ENCODE data around the gene ANO2.

ANO2 gene

DNA sequence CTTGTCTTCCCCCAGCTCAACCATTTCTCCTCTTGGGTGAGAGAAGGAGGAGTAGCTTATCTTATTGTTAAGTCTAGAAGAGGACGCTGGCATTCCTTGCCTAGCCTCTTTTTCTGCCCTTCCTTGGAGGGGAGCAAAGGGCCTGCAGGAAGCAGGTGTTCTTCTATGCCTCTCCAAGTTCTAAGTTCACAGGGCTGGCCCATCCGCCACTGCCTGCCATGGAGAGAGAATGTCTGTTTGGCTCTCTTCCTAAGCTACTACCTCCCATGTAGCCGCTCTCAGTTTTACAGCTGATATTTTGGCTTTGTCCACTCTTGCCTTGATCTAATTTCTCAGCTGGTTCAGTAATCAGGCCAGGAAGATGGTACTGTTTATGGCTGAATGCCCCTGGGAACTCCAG lies 312.0 kb downstream of the ANO2 start:
- no peak for DNase-seq (ENCODE audit: low read depth)
- H3K4me3 ChIP-seq (ENCODE audit: low read depth, low read length) = no peak overlapping the region
- no peak for TF ChIP-seq CTCF (IDR thresholded peaks at IDR 0.05; ENCODE audit: low read depth, low read length, missing control alignments)

DNA sequence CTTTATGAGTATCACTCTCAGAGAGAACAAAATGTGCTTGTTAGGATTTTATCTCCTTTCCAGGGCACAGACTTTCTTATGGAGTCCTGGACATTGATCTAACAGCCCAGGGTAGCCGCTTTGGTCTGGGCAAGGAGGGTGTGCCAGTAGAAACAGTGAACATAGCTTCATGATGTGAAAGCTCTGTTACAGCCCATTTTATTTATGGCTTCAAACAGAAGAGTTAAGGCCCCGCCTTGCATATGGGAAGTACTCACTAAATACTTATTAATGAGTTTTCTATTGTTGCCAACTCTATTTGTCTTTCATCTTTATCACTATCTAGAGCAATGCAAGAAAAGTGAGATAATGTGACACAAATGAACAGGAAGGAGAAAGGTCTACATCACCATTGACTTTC lies 312.6 kb downstream of the ANO2 start:
- no peak for DNase-seq (ENCODE audit: low read depth)
- no peak overlapping the region for H3K4me3 ChIP-seq (ENCODE audit: low read depth, low read length)
- no peak for TF ChIP-seq CTCF (IDR thresholded peaks at IDR 0.05; ENCODE audit: low read depth, low read length, missing control alignments)

- no peak for DNase-seq (ENCODE audit: low read depth)
- H3K4me3 ChIP-seq (ENCODE audit: low read depth, low read length) = no peak overlapping the region
- no peak for TF ChIP-seq CTCF (IDR thresholded peaks at IDR 0.05; ENCODE audit: low read depth, low read length, missing control alignments)
Measured at GRCh38 chr12:5631497-5631896, 313.6 kb downstream of the ANO2 start.

GRCh38 chr12:5630726-5631125 lies 314.3 kb downstream of the ANO2 start:
- no peak for TF ChIP-seq CTCF (IDR thresholded peaks at IDR 0.05; ENCODE audit: low read depth, low read length, missing control alignments)
- no peak overlapping the region for H3K4me3 ChIP-seq (ENCODE audit: low read depth, low read length)
- no peak for DNase-seq (ENCODE audit: low read depth)

DNA sequence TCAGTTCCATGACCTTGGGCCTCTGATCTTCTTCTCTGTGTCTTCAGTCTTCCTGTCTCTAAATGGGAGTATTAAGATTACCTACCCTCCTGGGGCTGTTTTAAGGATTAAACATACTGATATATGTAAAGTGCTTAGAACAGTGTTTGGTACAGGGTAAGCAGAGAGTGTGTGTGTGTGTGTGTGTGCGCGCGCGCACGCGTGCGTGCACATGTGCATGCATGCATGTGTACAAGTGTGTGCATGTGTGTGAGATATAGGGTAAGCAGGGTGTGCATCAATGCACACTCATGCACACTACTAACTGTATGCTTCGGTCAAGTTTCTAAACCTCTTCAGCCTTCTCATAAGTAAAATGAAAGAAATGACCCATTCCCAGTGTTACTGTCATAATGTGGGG lies 316.6 kb downstream of the ANO2 start:
- H3K4me3 ChIP-seq (ENCODE audit: low read depth, low read length) = no peak overlapping the region
- DNase-seq (ENCODE audit: low read depth) = no peak
- no peak for TF ChIP-seq CTCF (IDR thresholded peaks at IDR 0.05; ENCODE audit: low read depth, low read length, missing control alignments)

DNA sequence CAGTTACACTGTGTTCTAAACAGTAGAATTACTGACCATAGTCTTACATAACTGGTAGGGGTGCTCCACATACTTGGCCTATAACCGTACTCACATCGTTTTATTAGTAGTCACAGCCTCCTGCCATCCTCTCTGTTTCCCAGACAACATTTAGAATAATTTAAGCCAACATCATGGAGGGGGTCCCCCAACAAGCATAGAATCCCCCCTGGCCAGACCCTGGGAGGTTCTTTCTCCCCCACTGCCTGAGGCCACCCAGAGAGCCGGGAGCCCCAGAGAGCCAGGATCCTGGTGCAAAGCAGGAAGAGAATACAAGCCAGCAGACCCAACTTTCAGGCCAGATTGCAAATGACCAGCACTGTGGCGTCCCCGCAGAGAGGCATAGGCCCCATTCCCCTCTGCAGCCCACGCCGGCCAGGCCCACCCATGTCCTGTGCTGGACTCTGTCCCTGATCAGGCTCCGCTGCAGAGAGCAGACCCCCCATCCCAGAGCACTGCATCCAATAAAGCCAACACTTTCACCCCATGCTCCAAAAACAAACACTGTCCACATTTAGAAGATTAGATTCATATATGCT lies 317.9 kb downstream of the ANO2 start:
- DNase-seq (ENCODE audit: low read depth) = no peak
- TF ChIP-seq CTCF (IDR thresholded peaks at IDR 0.05; ENCODE audit: low read depth, low read length, missing control alignments) = no peak
- no peak overlapping the region for H3K4me3 ChIP-seq (ENCODE audit: low read depth, low read length)

- DNase-seq (ENCODE audit: low read depth) = no peak
- H3K4me3 ChIP-seq (ENCODE audit: low read depth, low read length) = no peak overlapping the region
- no peak for TF ChIP-seq CTCF (IDR thresholded peaks at IDR 0.05; ENCODE audit: low read depth, low read length, missing control alignments)
Measured at GRCh38 chr12:5626151-5626550, 318.9 kb downstream of the ANO2 start.

All from GM12864 (cell line).